Measurements from ENCODE around the gene EML4. TPM values are rescaled to one million over a fixed set of nuclear protein-coding genes. Genes with fewer than 3 reads are reported as not detected.
"Not testable (repeated sequence)": the region's sequence is repeated elsewhere in the genome, so short reads cannot be mapped to it uniquely, and the experiment has no call there.

The EML4 gene
- total and polyA plus RNA-seq, 2 of the 13 experiments (the other 11 are each of a cell fraction or from before 2014, with no cell fraction given) = 243 to 476 TPM

- POLR2A ChIA-PET = interaction anchor here (1.0 to 6.5 kb wide), 12 partner anchors 8 to 106 kb away, joined by 3 to 110 read pairs (median 18); no protein-coding TSS in a partner anchor
- peak overlapping the region; percentile 86 for H3K27ac ChIP-seq (ENCODE audit: extremely low read length, insufficient read depth, low read length)
Observed at GRCh38 chr2:42134401-42134932, 34.7 kb upstream of the EML4 start.

More at GRCh38 chr2:42134401-42134932, 34.7 kb upstream of the EML4 start:
- H3K36me3 ChIP-seq (replicated peaks in 1 of 2; ENCODE audit: control insufficient read depth in 1 of 2, insufficient read depth in 2 of 2, low read length in 2 of 2); H3K4me3 ChIP-seq (replicated peaks in 1 of 3; ENCODE audit: insufficient read depth in 1 of 3, low read depth in 2 of 3, low read length in 3 of 3); H4K20me1 ChIP-seq (ENCODE audit: insufficient read depth, low read length); FAIRE-seq; H2AFZ ChIP-seq (ENCODE audit: low read length); intact Hi-C loops (cut with micrococcal nuclease; ENCODE audit: unreplicated experiment); H3K4me2 ChIP-seq (ENCODE audit: low read depth, low read length); ATAC-seq; H3K27me3 ChIP-seq (ENCODE audit: control insufficient read depth in 1 of 2, insufficient read depth in 2 of 2, low read length in 2 of 2); H3K9ac ChIP-seq (ENCODE audit: insufficient read depth, low read depth, low read length); DNase-seq (ENCODE audit: low spot score); H3K9me3 ChIP-seq (ENCODE audit: low read length); BruUV-seq (replicated peaks); CTCF ChIA-PET (ENCODE audit: low intra/inter-chr PET ratio, low total read pairs): not testable (repeated sequence)
- WGBS (ENCODE audit: low lambda C conversion rate) = 91% methylated on average over 10 of the region's 10 CpGs
- Histone ChIP-seq H3K79me2 (ENCODE audit: insufficient read depth, low read length) (peaks cover 50% of the 10 kb centered on the region), H3K4me1 (ENCODE audit: insufficient read depth, low read length) (peaks cover 100% of the 10 kb centered on the region)
- TF ChIP-seq POGK (CRISPR knock-in tag; conservative IDR thresholded peaks at IDR 0.05) (0 out of 2 replicates have a peak, but pooled peaks have one; percentile 21), ZBTB38 (CRISPR knock-in tag; IDR thresholded peaks at IDR 0.05) (peak; percentile 82), ZNF614 (CRISPR knock-in tag; IDR thresholded peaks at IDR 0.05; ENCODE audit: borderline replicate concordance) (0 out of 2 replicates have a peak, but pooled peaks have one; percentile 18), ZMYM2 (CRISPR knock-in tag; IDR thresholded peaks at IDR 0.05) (peak; percentile 45; the same call in 1 of the 2 replicates), RXRB (CRISPR knock-in tag; IDR thresholded peaks at IDR 0.05; ENCODE audit: borderline replicate concordance) (0 out of 2 replicates have a peak, but pooled peaks have one; percentile 8), ZNF441 (CRISPR knock-in tag; IDR thresholded peaks at IDR 0.05; ENCODE audit: borderline replicate concordance) (0 out of 2 replicates have a peak, but pooled peaks have one; percentile 31), ZNF770 (CRISPR knock-in tag; IDR thresholded peaks at IDR 0.05) (peak; percentile 85), ZNF121 (CRISPR knock-in tag; IDR thresholded peaks at IDR 0.05) (peak; percentile 93)
- in situ Hi-C loops (cut with HindIII; ENCODE audit: extremely low pct_ligation_motif_present, low pct_unique_long_range_greater_than_20kb) = loop anchor here (5.0 kb wide), 1 partner anchor 38 kb away; no protein-coding TSS in a partner anchor

All from HepG2 (cell line).